Measurements from ENCODE around the gene CEACAM20. TPM values are rescaled to one million over a fixed set of nuclear protein-coding genes. Genes with fewer than 3 reads are reported as not detected.
"Not testable (repeated sequence)": the region's sequence is repeated elsewhere in the genome, so short reads cannot be mapped to it uniquely, and the experiment has no call there.

The CEACAM20 gene
- total and polyA plus RNA-seq, 2 experiments from 2014 or later: not detected

DNA sequence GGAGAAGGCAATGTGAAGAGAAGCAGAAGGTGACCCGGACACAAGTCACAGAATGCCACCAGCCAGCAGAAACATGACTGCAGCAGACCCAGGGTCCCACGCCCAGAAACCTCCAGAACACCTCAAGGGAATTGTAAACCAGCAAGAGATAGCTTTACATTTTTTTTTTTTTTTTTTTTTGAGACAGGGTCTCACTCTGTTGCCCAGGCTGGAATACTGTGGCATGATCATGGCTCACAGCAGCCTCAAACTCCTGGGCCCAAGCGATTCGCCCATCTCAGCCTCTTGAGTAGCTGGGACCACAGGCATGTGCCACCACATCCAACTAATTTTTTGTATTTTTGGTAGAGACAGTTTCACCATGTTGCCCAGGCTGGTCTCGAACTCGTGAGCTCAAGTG lies 10.5 kb upstream of the CEACAM20 start:
- TF ChIP-seq EZH2phosphoT487 (IDR thresholded peaks at IDR 0.05; ENCODE audit: insufficient read depth, low read depth) (no peak), EZH2 (IDR thresholded peaks at IDR 0.05; ENCODE audit: insufficient read depth, poor library complexity, severe bottlenecking) (no peak)
- Histone ChIP-seq H3K4me3 (no peak overlapping the region), H3K4me1 (ENCODE audit: insufficient read depth) (no peaks in the 10 kb centered on the region), H4K20me1 (ENCODE audit: insufficient read depth) (no peaks in the 10 kb centered on the region), H3K27ac (no peak overlapping the region), H3F3A (ENCODE audit: insufficient read depth) (no peaks in the 10 kb centered on the region), H3K36me3 (ENCODE audit: low read depth) (no peaks in the 10 kb centered on the region), H3K9ac (no peak overlapping the region), H3K9me2 (ENCODE audit: insufficient read depth) (no peaks in the 10 kb centered on the region), H3K4me2 (ENCODE audit: unreplicated experiment) (no peak overlapping the region), H3K27me3 (replicated peaks; ENCODE audit: insufficient read depth) (peaks cover 4% of the 10 kb centered on the region; the same call in 1 of the 2 replicates), H3K9me3 (ENCODE audit: low read depth) (no peaks in the 10 kb centered on the region), H3K79me2 (ENCODE audit: insufficient read depth) (no peaks in the 10 kb centered on the region), H2AFZ (no peak overlapping the region)
- in situ Hi-C loops (cut with MboI): no loop called here
- 47 to 49% methylated on average over 6 of the region's 6 CpGs for WGBS, 2 experiments (ENCODE audit: low coverage in 1 of 2, low lambda C conversion rate in 2 of 2, missing lambda C conversion rate in 2 of 2)
- no peak for DNase-seq

DNA sequence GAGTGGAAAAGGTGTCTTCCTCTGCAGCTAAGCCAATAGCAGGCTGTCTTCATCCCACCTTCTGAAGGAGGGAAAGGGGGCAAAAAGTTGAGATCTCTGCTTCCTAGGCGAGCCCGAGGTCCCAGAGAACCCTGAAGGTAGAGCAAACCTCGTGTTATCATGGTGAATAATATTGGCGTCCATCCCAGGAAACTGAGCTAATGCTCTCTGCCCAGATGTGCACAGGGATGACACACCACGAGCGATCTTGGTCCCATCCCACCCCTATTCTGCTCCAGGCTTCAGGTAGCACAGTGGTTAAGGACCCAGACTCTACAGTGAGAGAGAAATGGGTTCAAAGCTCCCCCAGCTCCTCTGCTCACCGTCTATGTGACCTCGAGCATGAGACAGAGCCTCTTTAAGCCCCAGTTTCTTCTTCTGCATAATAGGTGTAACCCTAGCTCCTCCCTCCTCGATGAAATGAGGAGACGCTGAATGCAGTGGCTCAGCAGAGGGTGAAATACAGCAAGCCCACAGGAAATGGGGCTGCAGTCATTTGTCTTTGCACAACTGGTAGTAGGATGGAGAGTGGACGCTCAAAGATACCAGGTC lies 9.9 kb upstream of the CEACAM20 start:
- no peaks in the 10 kb centered on the region for H3F3A ChIP-seq (ENCODE audit: insufficient read depth)
- no peaks in the 10 kb centered on the region for H3K9me3 ChIP-seq (ENCODE audit: low read depth)
- H3K27me3 ChIP-seq (replicated peaks; ENCODE audit: insufficient read depth): peaks cover 6% of the 10 kb centered on the region; the same call in 1 of the 2 replicates
- TF ChIP-seq EZH2 (IDR thresholded peaks at IDR 0.05; ENCODE audit: insufficient read depth, poor library complexity, severe bottlenecking) (no peak), EZH2phosphoT487 (IDR thresholded peaks at IDR 0.05; ENCODE audit: insufficient read depth, low read depth) (no peak)
- no peaks in the 10 kb centered on the region for H3K79me2 ChIP-seq (ENCODE audit: insufficient read depth)
- H3K27ac ChIP-seq: no peak overlapping the region
- no peak overlapping the region for H2AFZ ChIP-seq
- no peaks in the 10 kb centered on the region for H4K20me1 ChIP-seq (ENCODE audit: insufficient read depth)
- no peaks in the 10 kb centered on the region for H3K9me2 ChIP-seq (ENCODE audit: insufficient read depth)
- H3K36me3 ChIP-seq (ENCODE audit: low read depth): no peaks in the 10 kb centered on the region
- in situ Hi-C loops (cut with MboI): no loop called here
- H3K9ac ChIP-seq: no peak overlapping the region
- 34 to 43% methylated on average over 11 of the region's 11 CpGs for whole genome bisulfite sequencing, 2 experiments (ENCODE audit: low coverage in 1 of 2, low lambda C conversion rate in 2 of 2, missing lambda C conversion rate in 2 of 2)
- no peak overlapping the region for H3K4me3 ChIP-seq
- H3K4me1 ChIP-seq (ENCODE audit: insufficient read depth): no peaks in the 10 kb centered on the region
- DNase-seq: peak; percentile 70
- H3K4me2 ChIP-seq (ENCODE audit: unreplicated experiment): no peak overlapping the region

DNA sequence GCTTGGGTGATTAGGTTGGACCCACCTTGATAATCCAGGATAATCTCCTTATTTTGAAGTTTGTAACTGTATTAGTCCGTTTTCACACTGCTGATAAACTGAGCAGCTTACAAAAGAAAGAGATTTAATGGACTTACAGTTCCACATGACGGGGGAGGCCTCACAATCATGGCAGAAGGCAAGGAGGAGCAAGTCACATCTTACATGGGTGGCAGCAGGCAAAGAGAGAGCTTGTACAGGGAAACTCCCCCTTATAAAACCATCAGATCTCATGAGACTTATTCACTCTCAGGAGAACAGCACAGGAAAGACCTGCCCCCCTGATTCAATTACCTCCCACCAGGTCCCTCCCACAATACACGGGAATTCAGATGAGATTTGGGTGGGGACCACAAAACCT lies 5.9 kb upstream of the CEACAM20 start:
- H3K27me3 ChIP-seq (replicated peaks; ENCODE audit: insufficient read depth): peaks cover 16% of the 10 kb centered on the region; the same call in 1 of the 2 replicates
- H2AFZ ChIP-seq: not testable (repeated sequence)

DNA sequence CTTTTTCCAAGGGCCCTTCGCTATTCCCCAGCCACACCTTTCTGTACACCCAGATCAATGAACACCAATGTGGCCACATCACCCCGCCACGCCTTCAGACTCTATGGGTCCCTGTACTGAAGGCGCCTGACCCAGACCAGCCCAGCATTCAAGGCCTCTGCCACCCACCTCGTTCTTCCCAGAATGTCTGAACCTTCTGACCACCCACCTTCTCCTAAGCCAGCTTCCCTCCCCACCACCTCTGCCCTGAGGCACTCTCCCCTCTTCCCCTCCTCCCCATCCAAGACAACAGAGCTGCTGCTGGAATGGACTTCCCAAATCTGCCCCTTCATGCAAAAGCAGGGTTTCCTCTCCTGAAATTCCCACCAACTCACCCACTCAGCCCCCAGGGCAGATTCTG lies 3.3 kb upstream of the CEACAM20 start:
- TF ChIP-seq EZH2 (IDR thresholded peaks at IDR 0.05; ENCODE audit: insufficient read depth, poor library complexity, severe bottlenecking): no peak
- no peak for TF ChIP-seq EZH2phosphoT487 (IDR thresholded peaks at IDR 0.05; ENCODE audit: insufficient read depth, low read depth)
- H3K27me3 ChIP-seq (replicated peaks; ENCODE audit: insufficient read depth): peaks cover 26% of the 10 kb centered on the region

More for the DNA sequence above, 5.9 kb upstream of the CEACAM20 start:
- in situ Hi-C loops (cut with MboI); H3K9ac ChIP-seq; H3K79me2 ChIP-seq (ENCODE audit: insufficient read depth); H3K27ac ChIP-seq; H3F3A ChIP-seq (ENCODE audit: insufficient read depth); H3K4me3 ChIP-seq; DNase-seq; H3K36me3 ChIP-seq (ENCODE audit: low read depth); H3K4me1 ChIP-seq (ENCODE audit: insufficient read depth); H4K20me1 ChIP-seq (ENCODE audit: insufficient read depth); H3K9me2 ChIP-seq (ENCODE audit: insufficient read depth); H3K9me3 ChIP-seq (ENCODE audit: low read depth); H3K4me2 ChIP-seq (ENCODE audit: unreplicated experiment): not testable (repeated sequence)
- 12 to 18% methylated on average over 3 of the region's 3 CpGs for WGBS, 2 experiments (ENCODE audit: low coverage in 1 of 2, low lambda C conversion rate in 2 of 2, missing lambda C conversion rate in 2 of 2)

DNA sequence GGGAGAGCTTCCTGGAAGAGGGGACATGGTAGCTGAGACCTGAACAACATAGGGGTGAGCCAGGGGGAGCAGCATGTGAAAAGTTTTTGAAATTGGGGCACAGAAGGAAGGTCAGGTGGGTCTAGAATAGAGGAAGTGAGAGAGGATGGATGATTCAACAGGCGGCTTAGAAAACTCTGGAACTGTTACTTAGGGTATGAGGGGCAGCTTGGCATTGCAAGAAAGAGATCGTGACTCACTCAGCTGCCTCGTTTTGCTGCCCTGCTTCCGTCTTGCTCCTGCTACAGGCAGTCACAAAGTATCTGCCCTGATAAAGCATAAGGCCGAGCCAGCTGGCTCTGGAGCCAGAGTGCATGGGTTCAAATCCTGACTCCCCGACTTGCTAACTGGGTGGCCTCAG lies 1.3 kb upstream of the CEACAM20 start:
- Histone ChIP-seq H3K27ac (no peak overlapping the region), H3K9me2 (ENCODE audit: insufficient read depth) (no peaks in the 10 kb centered on the region), H3K9me3 (ENCODE audit: low read depth) (no peaks in the 10 kb centered on the region), H3K36me3 (ENCODE audit: low read depth) (no peaks in the 10 kb centered on the region), H3F3A (ENCODE audit: insufficient read depth) (no peaks in the 10 kb centered on the region), H3K4me2 (ENCODE audit: unreplicated experiment) (no peak overlapping the region), H3K4me1 (ENCODE audit: insufficient read depth) (no peaks in the 10 kb centered on the region), H3K27me3 (replicated peaks; ENCODE audit: insufficient read depth) (peaks cover 38% of the 10 kb centered on the region), H3K9ac (no peak overlapping the region), H2AFZ (no peak overlapping the region), H3K4me3 (no peak overlapping the region), H4K20me1 (ENCODE audit: insufficient read depth) (no peaks in the 10 kb centered on the region), H3K79me2 (ENCODE audit: insufficient read depth) (no peaks in the 10 kb centered on the region)
- in situ Hi-C loops (cut with MboI): no loop called here
- 30 to 37% methylated on average over 6 of the region's 6 CpGs for WGBS, 2 experiments (ENCODE audit: low coverage in 1 of 2, low lambda C conversion rate in 2 of 2, missing lambda C conversion rate in 2 of 2)
- no peak for TF ChIP-seq EZH2 (IDR thresholded peaks at IDR 0.05; ENCODE audit: insufficient read depth, poor library complexity, severe bottlenecking)
- DNase-seq: peak; percentile 55

More for the DNA sequence above, 3.3 kb upstream of the CEACAM20 start:
- no peaks in the 10 kb centered on the region for H3F3A ChIP-seq (ENCODE audit: insufficient read depth)
- no peak overlapping the region for H3K27ac ChIP-seq
- no peaks in the 10 kb centered on the region for H4K20me1 ChIP-seq (ENCODE audit: insufficient read depth)
- no peak overlapping the region for H3K9ac ChIP-seq
- no peak overlapping the region for H3K4me3 ChIP-seq
- no peaks in the 10 kb centered on the region for H3K9me3 ChIP-seq (ENCODE audit: low read depth)
- in situ Hi-C loops (cut with MboI): no loop called here
- H3K4me1 ChIP-seq (ENCODE audit: insufficient read depth): no peaks in the 10 kb centered on the region
- no peak overlapping the region for H2AFZ ChIP-seq
- no peaks in the 10 kb centered on the region for H3K36me3 ChIP-seq (ENCODE audit: low read depth)
- H3K4me2 ChIP-seq (ENCODE audit: unreplicated experiment): no peak overlapping the region
- no peaks in the 10 kb centered on the region for H3K9me2 ChIP-seq (ENCODE audit: insufficient read depth)
- no peak for DNase-seq
- 46 to 47% methylated on average over 5 of the region's 5 CpGs for WGBS, 2 experiments (ENCODE audit: low coverage in 1 of 2, low lambda C conversion rate in 2 of 2, missing lambda C conversion rate in 2 of 2)
- H3K79me2 ChIP-seq (ENCODE audit: insufficient read depth): no peaks in the 10 kb centered on the region

All from GM23248 (cell line).